Loucy (cell line): ENCODE measurements around the gene COX10.

Source experiments
- CTCF ChIP-seq: fragments of 200-600 bp; sonication (generic); conservative IDR thresholded peaks from 2 replicates; pipeline ENCODE4 v1.5.1; 2014; ENCODE audit warnings: mild to moderate bottlenecking, antibody characterized with exemption, low read length
- EZH2phosphoT487 ChIP-seq: fragments of 200-600 bp; IDR thresholded peaks from 2 replicates; pipeline ENCODE4 v1.6.1; 2018; ENCODE audit warnings: antibody characterized with exemption, mild to moderate bottlenecking, moderate library complexity, borderline replicate concordance

GRCh38 chr17:14168582-14168981, 99.3 kb downstream of the COX10 start:
- no peak for TF ChIP-seq CTCF
- TF ChIP-seq EZH2phosphoT487 = no peak
